AG04449 (cell line): ENCODE data around the gene GPC5.

ENCODE experiments used
- CTCF ChIA-PET: fragments of 350-600 bp; formaldehyde crosslinking; extraction: SDS; loops from one replicate; lab custom pipeline; 2021; ENCODE audit warnings: antibody characterized with exemption; lab: Yijun Ruan, JAX
- POLR2A ChIA-PET: fragments of 400-600, 350-600 bp; formaldehyde crosslinking; extraction: SDS; loops from one replicate; lab custom pipeline; 2020; ENCODE audit warnings: antibody characterized with exemption, inconsistent platforms; lab: Yijun Ruan, JAX
- DNase-seq: peaks from one replicate; pipeline ENCODE4 v3.0.0-alpha.2; 2010; ENCODE audit warnings: low read depth, low spot score
- H3K4me3 ChIP-seq: 2 replicates; pipeline ENCODE4 v1.5.1; 2011; ENCODE audit warnings: low read depth, mild to moderate bottlenecking, control low read depth, low read length
- TF ChIP-seq, protein P1 (sequence below): IDR thresholded peaks from one replicate; pipeline ENCODE4 v1.5.1; 2011; ENCODE audit warnings: mild to moderate bottlenecking, moderate library complexity, low read length, control low read depth, inconsistent platforms; ENCODE audit not compliant: insufficient read depth; ENCODE audit errors: missing control alignments

Gene GPC5

GRCh38 chr13:91381371-91381770 is 17.1 kb upstream of the GPC5 start:
- TF ChIP-seq, protein P1, sequence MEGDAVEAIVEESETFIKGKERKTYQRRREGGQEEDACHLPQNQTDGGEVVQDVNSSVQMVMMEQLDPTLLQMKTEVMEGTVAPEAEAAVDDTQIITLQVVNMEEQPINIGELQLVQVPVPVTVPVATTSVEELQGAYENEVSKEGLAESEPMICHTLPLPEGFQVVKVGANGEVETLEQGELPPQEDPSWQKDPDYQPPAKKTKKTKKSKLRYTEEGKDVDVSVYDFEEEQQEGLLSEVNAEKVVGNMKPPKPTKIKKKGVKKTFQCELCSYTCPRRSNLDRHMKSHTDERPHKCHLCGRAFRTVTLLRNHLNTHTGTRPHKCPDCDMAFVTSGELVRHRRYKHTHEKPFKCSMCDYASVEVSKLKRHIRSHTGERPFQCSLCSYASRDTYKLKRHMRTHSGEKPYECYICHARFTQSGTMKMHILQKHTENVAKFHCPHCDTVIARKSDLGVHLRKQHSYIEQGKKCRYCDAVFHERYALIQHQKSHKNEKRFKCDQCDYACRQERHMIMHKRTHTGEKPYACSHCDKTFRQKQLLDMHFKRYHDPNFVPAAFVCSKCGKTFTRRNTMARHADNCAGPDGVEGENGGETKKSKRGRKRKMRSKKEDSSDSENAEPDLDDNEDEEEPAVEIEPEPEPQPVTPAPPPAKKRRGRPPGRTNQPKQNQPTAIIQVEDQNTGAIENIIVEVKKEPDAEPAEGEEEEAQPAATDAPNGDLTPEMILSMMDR = no peak
- POLR2A ChIA-PET = no interaction called here
- CTCF ChIA-PET = no interaction called here
- no peak for DNase-seq
- no peak overlapping the region for H3K4me3 ChIP-seq

GRCh38 chr13:91383836-91384235 is 14.6 kb upstream of the GPC5 start:
- no peak for DNase-seq
- CTCF ChIA-PET = no interaction called here
- TF ChIP-seq, protein P1 = no peak
- no peak overlapping the region for H3K4me3 ChIP-seq
- POLR2A ChIA-PET = no interaction called here

- TF ChIP-seq, protein P1 = no peak
- ChIA-PET POLR2A (no interaction called here), CTCF (no interaction called here)
- H3K4me3 ChIP-seq = no peak overlapping the region
- DNase-seq = no peak
Measured at GRCh38 chr13:91384896-91385295, 13.5 kb upstream of the GPC5 start.

DNA sequence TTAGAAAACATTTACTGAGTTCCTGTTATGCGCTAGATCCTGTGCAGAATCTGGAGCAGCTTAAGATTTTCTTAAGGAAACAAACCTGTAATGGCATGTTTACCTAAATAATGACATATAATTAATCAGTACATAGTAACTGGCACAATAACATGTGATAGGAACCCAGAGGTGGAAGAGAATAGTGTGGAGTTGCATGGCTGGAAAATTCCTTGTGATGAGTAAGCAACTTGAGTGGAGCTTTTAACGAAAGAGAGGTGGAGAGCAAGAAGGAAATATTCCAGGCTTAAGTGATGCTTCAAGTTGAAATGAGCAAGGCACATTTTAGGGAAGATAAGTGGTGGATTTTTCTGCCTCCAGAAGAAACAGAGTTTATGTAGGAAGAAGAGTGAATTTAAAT is 9.2 kb upstream of the GPC5 start:
- ChIA-PET POLR2A (no interaction called here), CTCF (no interaction called here)
- no peak overlapping the region for H3K4me3 ChIP-seq
- TF ChIP-seq, protein P1 = no peak
- no peak for DNase-seq

- ChIA-PET POLR2A (no interaction called here), CTCF (no interaction called here)
- no peak overlapping the region for H3K4me3 ChIP-seq
- no peak for DNase-seq
- TF ChIP-seq, protein P1 = no peak
Measured at GRCh38 chr13:91397595-91397994, 826 bp upstream of the GPC5 start.

- no peak for DNase-seq
- CTCF ChIA-PET = interaction anchor here (0.6 kb wide), 1 partner anchor 8 kb away, joined by 3 read pairs; no protein-coding TSS in a partner anchor
- H3K4me3 ChIP-seq = peak overlapping the region; percentile 52
- POLR2A ChIA-PET = no interaction called here
- TF ChIP-seq, protein P1 = no peak
Measured at GRCh38 chr13:91399189-91400062, 1.0 kb downstream of the GPC5 start.
